HG02623 (cell line): Measurements from ENCODE around the gene PCDH19.

ENCODE experiments used
- ATAC-seq: cut with Tn5 transposase; IDR thresholded peaks from one replicate; pipeline ENCODE4 v1.9.1; 2021; ENCODE audit warnings: moderate library complexity; ENCODE audit not compliant: unreplicated experiment

PCDH19 gene

GRCh38 chrX:100405424-100405823 lies 4.6 kb downstream of the PCDH19 start:
- no peak for ATAC-seq

- no peak for ATAC-seq
Observed at GRCh38 chrX:100404851-100405250, 5.2 kb downstream of the PCDH19 start.

- no peak for ATAC-seq
Observed at GRCh38 chrX:100395781-100396180, 14.3 kb downstream of the PCDH19 start.

- no peak for ATAC-seq
Observed at GRCh38 chrX:100381619-100382018, 28.5 kb downstream of the PCDH19 start.

GRCh38 chrX:100379388-100379986 lies 30.6 kb downstream of the PCDH19 start:
- ATAC-seq, result no peak

GRCh38 chrX:100377826-100378225 lies 32.2 kb downstream of the PCDH19 start:
- ATAC-seq, result no peak

- ATAC-seq, result no peak
Observed at GRCh38 chrX:100376576-100376975, 33.5 kb downstream of the PCDH19 start.

- ATAC-seq, result no peak
Observed at GRCh38 chrX:100373673-100374072, 36.4 kb downstream of the PCDH19 start.

- no peak for ATAC-seq
Observed at GRCh38 chrX:100368167-100368566, 41.9 kb downstream of the PCDH19 start.

- ATAC-seq, result no peak
Observed at GRCh38 chrX:100363896-100364295, 46.2 kb downstream of the PCDH19 start.

GRCh38 chrX:100358766-100359165 lies 51.3 kb downstream of the PCDH19 start:
- no peak for ATAC-seq

GRCh38 chrX:100356351-100356896 lies 53.6 kb downstream of the PCDH19 start:
- no peak for ATAC-seq

- no peak for ATAC-seq
Observed at GRCh38 chrX:100355680-100356079, 54.4 kb downstream of the PCDH19 start.

GRCh38 chrX:100353326-100353725 lies 56.7 kb downstream of the PCDH19 start:
- ATAC-seq, result no peak

GRCh38 chrX:100350704-100351489 lies 59.2 kb downstream of the PCDH19 start:
- no peak for ATAC-seq

- no peak for ATAC-seq
Observed at GRCh38 chrX:100349391-100349790, 60.7 kb downstream of the PCDH19 start.

GRCh38 chrX:100341142-100341510 lies 68.9 kb downstream of the PCDH19 start:
- no peak for ATAC-seq

GRCh38 chrX:100340491-100341141 lies 69.5 kb downstream of the PCDH19 start:
- no peak for ATAC-seq

GRCh38 chrX:100328351-100328750 lies 81.7 kb downstream of the PCDH19 start:
- no peak for ATAC-seq

- ATAC-seq, result no peak
Observed at GRCh38 chrX:100319716-100320115, 90.4 kb downstream of the PCDH19 start.

- no peak for ATAC-seq
Observed at GRCh38 chrX:100316987-100317386, 93.1 kb downstream of the PCDH19 start.

- no peak for ATAC-seq
Observed at GRCh38 chrX:100315566-100315965, 94.5 kb downstream of the PCDH19 start.
